K562 (cell line): ENCODE measurements around the gene INHBE. TPM values are rescaled to one million over a fixed set of nuclear protein-coding genes. Genes with fewer than 3 reads are reported as not detected.
A peak's percentile ranks its signal among the peaks of the same experiment; 100 is the strongest.

Experiments used
- ARID2 ChIP-seq: fragments of 450-650 bp; IDR thresholded peaks from 2 replicates; pipeline ENCODE4 v1.6.1; 2017; ENCODE audit warnings: antibody characterized with exemption, mild to moderate bottlenecking
- ASH1L ChIP-seq: fragments of 450-650 bp; IDR thresholded peaks from 2 replicates; pipeline ENCODE4 v1.6.1; 2018; ENCODE audit warnings: borderline replicate concordance, mild to moderate bottlenecking, low read depth; ENCODE audit not compliant: partially characterized antibody
- BCOR ChIP-seq: fragments of 450-650 bp; IDR thresholded peaks from 2 replicates; pipeline ENCODE4 v1.6.1; 2016
- MAZ ChIP-seq, 2 experiments: fragments of 450-650 bp in 1 of 2; sonication (generic) in 1 of 2; formaldehyde crosslinking; IDR thresholded peaks in 1 of 2; conservative IDR thresholded peaks in 1 of 2; 2 replicates each; pipeline versions ENCODE4 v1.4.0 to v1.5.0; 2020; ENCODE audit warnings: mild to moderate bottlenecking in 1 of 2, missing genetic modification reagents in 1 of 2
- PTBP1 ChIP-seq: fragments of 200-400 bp; formaldehyde crosslinking; IDR thresholded peaks from 2 replicates; pipeline ENCODE4 v1.6.1; 2017; ENCODE audit warnings: low read depth, low read length
- SIN3A ChIP-seq, 2 experiments: fragments of 150-350 bp in 1 of 2; IDR thresholded peaks; 2 replicates each; pipeline ENCODE4 v1.6.1; 2011 to 2016; ENCODE audit warnings: borderline replicate concordance in 2 of 2, low read depth in 2 of 2, low read length in 2 of 2, mild to moderate bottlenecking in 2 of 2, moderate library complexity in 2 of 2; ENCODE audit not compliant: control insufficient read depth in 1 of 2
- SMARCE1 ChIP-seq: fragments of 450-650 bp; IDR thresholded peaks from 2 replicates; pipeline ENCODE4 v1.7.1; 2016; ENCODE audit warnings: mild to moderate bottlenecking
- TAF1 ChIP-seq: IDR thresholded peaks from 2 replicates; pipeline ENCODE4 v1.6.1; 2011; ENCODE audit warnings: mild to moderate bottlenecking, low read length, moderate library complexity; ENCODE audit not compliant: insufficient read depth, control insufficient read depth, severe bottlenecking; ENCODE audit errors: extremely low read depth
- TFAP4 ChIP-seq: sonication (generic); formaldehyde crosslinking; IDR thresholded peaks from 2 replicates; pipeline ENCODE4 v1.8.0; 2022; ENCODE audit warnings: missing genetic modification reagents, mild to moderate bottlenecking, moderate library complexity, borderline replicate concordance
- TOE1 ChIP-seq, 2 experiments: fragments of 450-650 bp in 1 of 2; sonication (generic) in 1 of 2; formaldehyde crosslinking in 1 of 2; IDR thresholded peaks; 2 replicates each; pipeline versions ENCODE4 v1.7.1 to v1.8.0; 2016 to 2022; ENCODE audit warnings: borderline replicate concordance in 2 of 2, mild to moderate bottlenecking in 2 of 2, antibody characterized with exemption in 1 of 2, inconsistent platforms in 1 of 2, low read depth in 1 of 2, missing genetic modification reagents in 1 of 2, moderate library complexity in 1 of 2
- TRIM25 ChIP-seq: fragments of 450-650 bp; IDR thresholded peaks from 2 replicates; pipeline ENCODE4 v1.7.0; 2016; ENCODE audit warnings: borderline replicate concordance
- ZBTB26 ChIP-seq: fragments of 450-650 bp; formaldehyde crosslinking; IDR thresholded peaks from 2 replicates; pipeline ENCODE4 v1.4.0; 2022; ENCODE audit warnings: missing genetic modification characterization
- ZBTB5 ChIP-seq: fragments of 450-650 bp; IDR thresholded peaks from 2 replicates; pipeline ENCODE4 v1.6.1; 2017; ENCODE audit warnings: antibody characterized with exemption
- polyA plus RNA-seq, 8 experiments: library from polyadenylated mRNA; depleted of rRNA in 4 of 8; stranded (reverse) in 5 of 8; unstranded in 3 of 8; fragments of >200 nt; fragmentation: Nextera tagmentation in 2 of 8; fragmentation: Illumina TruSeq in 1 of 8; extraction: Ambion mirVana in 2 of 8; extraction: Trizol in 1 of 8; gene quantifications; 2 replicates each; pipeline versions ENCODE4 v1.2.1 to v1.2.3, GENCODE V29; 2011 to 2014; ENCODE audit warnings: inconsistent platforms in 1 of 8, missing spikeins in 1 of 8
- total RNA-seq, 7 experiments: library from RNA; depleted of rRNA in 6 of 7; stranded (reverse); fragments of >200 nt in 6 of 7; fragmentation: Illumina TruSeq in 2 of 7; extraction: Trizol in 2 of 7; gene quantifications; 2 replicates each; pipeline versions ENCODE4 v1.2.1 to v1.2.3, GENCODE V29; 2011 to 2021; ENCODE audit warnings: low replicate concordance in 1 of 7
- TF ChIP-seq, protein P1 (sequence below): sonication (generic); formaldehyde crosslinking; IDR thresholded peaks from 2 replicates; pipeline ENCODE4 v1.8.0; 2023; ENCODE audit warnings: mild to moderate bottlenecking, missing genetic modification reagents

INHBE gene
- total and polyA plus RNA-seq, 9 of the 15 experiments (the other 6 are each of a cell fraction or from before 2014, with no cell fraction given) = 0.94 to 9.9 (median 7.3) TPM

DNA sequence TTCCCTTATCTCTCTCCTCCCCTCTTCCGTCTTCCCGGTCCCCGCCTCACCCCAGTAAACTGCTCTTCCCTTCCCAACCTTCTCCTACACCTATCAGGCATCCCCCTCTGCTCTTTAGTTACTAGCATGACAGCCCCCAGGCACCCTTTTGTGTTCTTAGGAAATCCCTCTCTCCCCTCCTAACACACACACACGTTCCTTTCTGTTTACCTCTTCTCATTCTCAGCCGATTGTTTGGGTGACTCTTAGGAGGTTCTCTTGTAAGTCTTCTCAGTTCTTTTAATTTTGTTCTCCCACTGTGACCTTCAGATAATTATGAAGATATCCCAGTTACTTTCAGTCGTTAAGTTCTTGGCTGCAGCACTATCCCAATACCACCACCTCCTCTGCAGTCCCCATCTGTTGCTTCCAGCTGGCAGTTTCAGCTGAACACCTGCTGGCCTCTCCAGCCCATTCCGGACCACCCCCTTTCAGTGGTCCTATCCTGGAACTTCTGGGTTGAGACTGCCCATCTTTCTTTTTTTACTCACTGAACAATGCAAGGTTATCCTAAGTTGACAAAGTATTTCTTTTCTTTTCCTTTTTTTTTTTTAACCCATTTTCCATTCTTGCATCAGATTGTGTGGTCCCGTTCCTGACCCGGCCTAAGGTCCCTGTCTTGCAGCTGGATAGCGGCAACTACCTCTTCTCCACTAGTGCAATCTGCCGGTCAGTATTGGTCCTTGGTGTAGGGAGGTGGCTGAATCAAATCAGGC lies 33.5 kb downstream of the INHBE start (continued):
- TF ChIP-seq TFAP4 = peak; percentile 59; the same call in 1 of the 2 replicates
- TF ChIP-seq MAZ (CRISPR knock-in tag; conservative IDR thresholded peaks at IDR 0.05 in 1 of 2, IDR thresholded peaks at IDR 0.05 in 1 of 2) = 0 out of 4 replicates have a peak, but pooled peaks of 1 of the 2 experiments have one; percentile 8
- TF ChIP-seq TAF1 = no peak
- TF ChIP-seq, protein P1, sequence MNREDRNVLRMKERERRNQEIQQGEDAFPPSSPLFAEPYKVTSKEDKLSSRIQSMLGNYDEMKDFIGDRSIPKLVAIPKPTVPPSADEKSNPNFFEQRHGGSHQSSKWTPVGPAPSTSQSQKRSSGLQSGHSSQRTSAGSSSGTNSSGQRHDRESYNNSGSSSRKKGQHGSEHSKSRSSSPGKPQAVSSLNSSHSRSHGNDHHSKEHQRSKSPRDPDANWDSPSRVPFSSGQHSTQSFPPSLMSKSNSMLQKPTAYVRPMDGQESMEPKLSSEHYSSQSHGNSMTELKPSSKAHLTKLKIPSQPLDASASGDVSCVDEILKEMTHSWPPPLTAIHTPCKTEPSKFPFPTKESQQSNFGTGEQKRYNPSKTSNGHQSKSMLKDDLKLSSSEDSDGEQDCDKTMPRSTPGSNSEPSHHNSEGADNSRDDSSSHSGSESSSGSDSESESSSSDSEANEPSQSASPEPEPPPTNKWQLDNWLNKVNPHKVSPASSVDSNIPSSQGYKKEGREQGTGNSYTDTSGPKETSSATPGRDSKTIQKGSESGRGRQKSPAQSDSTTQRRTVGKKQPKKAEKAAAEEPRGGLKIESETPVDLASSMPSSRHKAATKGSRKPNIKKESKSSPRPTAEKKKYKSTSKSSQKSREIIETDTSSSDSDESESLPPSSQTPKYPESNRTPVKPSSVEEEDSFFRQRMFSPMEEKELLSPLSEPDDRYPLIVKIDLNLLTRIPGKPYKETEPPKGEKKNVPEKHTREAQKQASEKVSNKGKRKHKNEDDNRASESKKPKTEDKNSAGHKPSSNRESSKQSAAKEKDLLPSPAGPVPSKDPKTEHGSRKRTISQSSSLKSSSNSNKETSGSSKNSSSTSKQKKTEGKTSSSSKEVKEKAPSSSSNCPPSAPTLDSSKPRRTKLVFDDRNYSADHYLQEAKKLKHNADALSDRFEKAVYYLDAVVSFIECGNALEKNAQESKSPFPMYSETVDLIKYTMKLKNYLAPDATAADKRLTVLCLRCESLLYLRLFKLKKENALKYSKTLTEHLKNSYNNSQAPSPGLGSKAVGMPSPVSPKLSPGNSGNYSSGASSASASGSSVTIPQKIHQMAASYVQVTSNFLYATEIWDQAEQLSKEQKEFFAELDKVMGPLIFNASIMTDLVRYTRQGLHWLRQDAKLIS (CRISPR knock-in tag) = no peak
- TF ChIP-seq BCOR = no peak
- peak; percentile 96; the same call in 1 of the 2 replicates for TF ChIP-seq TRIM25
- peak; percentile 2; the same call in 1 of the 2 replicates for TF ChIP-seq SMARCE1
- 0 out of 2 replicates have a peak, but pooled peaks have one; percentile 11 for TF ChIP-seq ARID2
- no peak for TF ChIP-seq PTBP1
- peak; percentile 43; the same call in 1 of the 2 replicates for TF ChIP-seq ZBTB5
- peak; percentile 20 for TF ChIP-seq ASH1L
- peak in 1 of 2 experiments; percentile 79; a peak in 1 of 4 replicates for TF ChIP-seq SIN3A (IDR thresholded peaks at IDR 0.05; ENCODE audit: borderline replicate concordance in 2 of 2, control insufficient read depth in 1 of 2, low read depth in 2 of 2, low read length in 2 of 2)
- TF ChIP-seq TOE1 (IDR thresholded peaks at IDR 0.05; ENCODE audit: borderline replicate concordance) = 0 out of 2 replicates have a peak, but pooled peaks have one; percentile 52
- TF ChIP-seq TOE1 (CRISPR knock-in tag; IDR thresholded peaks at IDR 0.05; ENCODE audit: borderline replicate concordance, low read depth) = no peak
- 0 out of 2 replicates have a peak, but pooled peaks have one; percentile 9 for TF ChIP-seq ZBTB26
